Astrocyte (in vitro differentiated cells and primary cell): ENCODE measurements around the gene P3H3. TPM values are rescaled to one million over a fixed set of nuclear protein-coding genes. Genes with fewer than 3 reads are reported as not detected.
A peak's percentile ranks its signal among the peaks of the same experiment; 100 is the strongest.

ENCODE experiments used
- DNase-seq: peaks from one replicate; pipeline ENCODE4 v3.0.0-alpha.2; 2010; ENCODE audit warnings: low read depth
- FAIRE-seq: peaks from 2 replicates; lab custom pipeline; 2011; peaks lifted over from hg19 to GRCh38; lab: Jason Lieb, UNC
- H2AFZ ChIP-seq: 2 replicates; pipeline ENCODE4 v1.6.0; 2012; ENCODE audit warnings: low read depth, low read length, inconsistent platforms
- H3K27ac ChIP-seq: 2 replicates; pipeline ENCODE4 v1.5.1; 2011; ENCODE audit warnings: low read depth, low read length, inconsistent platforms
- H3K27me3 ChIP-seq: 2 replicates; pipeline ENCODE4 v1.6.0; 2011; ENCODE audit warnings: low read length, inconsistent platforms; ENCODE audit not compliant: insufficient read depth
- H3K36me3 ChIP-seq: 2 replicates; pipeline ENCODE4 v1.5.1; 2011; ENCODE audit warnings: low read length, inconsistent platforms; ENCODE audit not compliant: insufficient read depth
- H3K4me1 ChIP-seq: 2 replicates; pipeline ENCODE4 v1.5.1; 2011; ENCODE audit warnings: low read length, inconsistent platforms; ENCODE audit not compliant: insufficient read depth
- H3K4me2 ChIP-seq: 2 replicates; pipeline ENCODE4 v1.6.0; 2012; ENCODE audit warnings: low read length, inconsistent platforms
- H3K4me3 ChIP-seq: 2 replicates; pipeline ENCODE4 v1.5.1; 2011; ENCODE audit warnings: low read depth, mild to moderate bottlenecking, low read length, inconsistent platforms; ENCODE audit not compliant: insufficient read depth
- H3K79me2 ChIP-seq: 2 replicates; pipeline ENCODE4 v1.6.0; 2012; ENCODE audit warnings: mild to moderate bottlenecking, low read length, inconsistent platforms; ENCODE audit not compliant: insufficient read depth
- H3K9ac ChIP-seq: 2 replicates; pipeline ENCODE4 v1.6.0; 2012; ENCODE audit warnings: mild to moderate bottlenecking, low read length, inconsistent platforms
- H3K9me3 ChIP-seq: 2 replicates; pipeline ENCODE4 v1.5.1; 2012; ENCODE audit warnings: low read depth, mild to moderate bottlenecking, low read length, inconsistent platforms; ENCODE audit not compliant: insufficient read depth
- H4K20me1 ChIP-seq: 2 replicates; pipeline ENCODE4 v1.6.0; 2012; ENCODE audit warnings: low read length, inconsistent platforms; ENCODE audit not compliant: insufficient read depth
- H3K27ac Mint-ChIP-seq: one replicate; pipeline ENCODE4 v1.8.0; 2021; ENCODE audit warnings: mild to moderate bottlenecking, mixed read lengths; ENCODE audit not compliant: unreplicated experiment
- H3K27me3 Mint-ChIP-seq: one replicate; pipeline ENCODE4 v1.8.0; 2021; ENCODE audit warnings: low read depth, mixed read lengths; ENCODE audit not compliant: unreplicated experiment
- H3K36me3 Mint-ChIP-seq: one replicate; pipeline ENCODE4 v1.8.0; 2021; ENCODE audit warnings: low read depth, mixed read lengths; ENCODE audit not compliant: unreplicated experiment
- H3K4me1 Mint-ChIP-seq: one replicate; pipeline ENCODE4 v1.8.0; 2021; ENCODE audit warnings: low read depth, mixed read lengths; ENCODE audit not compliant: unreplicated experiment
- H3K4me3 Mint-ChIP-seq: one replicate; pipeline ENCODE4 v1.8.0; 2021; ENCODE audit warnings: mild to moderate bottlenecking, moderate library complexity, mixed read lengths; ENCODE audit not compliant: unreplicated experiment
- H3K9me3 Mint-ChIP-seq: one replicate; pipeline ENCODE4 v1.8.0; 2021; ENCODE audit warnings: mild to moderate bottlenecking, mixed read lengths; ENCODE audit not compliant: unreplicated experiment
- EZH2 ChIP-seq: IDR thresholded peaks from 2 replicates; pipeline ENCODE4 v1.6.1; 2012; ENCODE audit warnings: mild to moderate bottlenecking, low read length, inconsistent platforms; ENCODE audit not compliant: insufficient read depth
- total RNA-seq: library from RNA; stranded (reverse); gene quantifications from 2 replicates; pipeline ENCODE4 v1.2.1, GENCODE V29; 2021
- TF ChIP-seq, protein P1 (sequence below): IDR thresholded peaks from 2 replicates; pipeline ENCODE4 v1.5.1; 2011; ENCODE audit warnings: low read depth, mild to moderate bottlenecking, inconsistent platforms, low read length, moderate library complexity; ENCODE audit not compliant: insufficient read depth

Gene P3H3
- total RNA-seq, 1 donor from 2014 or later, result 101 TPM

DNA sequence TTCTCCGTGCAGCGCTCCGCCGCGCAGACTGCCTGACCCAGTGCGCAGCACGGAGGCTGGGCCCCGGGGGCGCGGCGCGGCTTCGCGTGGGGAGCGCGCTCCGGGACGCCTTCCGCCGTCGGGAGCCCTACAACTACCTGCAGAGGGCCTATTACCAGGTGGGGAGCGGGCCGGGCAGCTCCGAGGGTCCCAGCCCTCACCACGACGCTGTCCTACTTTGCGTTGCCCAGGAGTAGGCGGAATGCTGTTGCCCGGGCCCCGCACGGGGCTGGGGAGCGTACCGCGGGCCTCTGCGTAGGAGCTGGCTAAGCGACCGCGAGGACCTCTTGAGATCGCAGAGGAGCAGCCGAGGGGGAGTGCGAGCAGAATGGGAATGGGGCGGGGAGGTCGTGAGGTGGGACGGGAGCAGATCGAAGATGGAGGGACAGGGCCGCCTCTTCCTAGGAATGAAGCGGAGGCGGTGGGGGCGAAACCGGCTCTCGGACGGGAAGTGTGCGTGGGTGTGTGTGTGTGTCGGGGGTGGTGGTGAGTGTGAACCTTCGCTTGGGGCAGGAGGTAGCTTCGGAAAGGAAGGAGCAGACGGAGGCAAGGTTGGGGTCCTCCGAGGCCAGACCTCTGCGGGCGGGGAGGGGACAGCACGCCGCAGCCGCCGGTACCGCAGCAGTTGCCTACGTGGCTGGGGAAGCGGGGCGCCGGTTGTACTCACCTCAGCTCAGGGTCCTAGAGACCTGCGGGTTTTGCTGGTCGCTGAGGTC lies 751 bp downstream of the P3H3 start:
- Histone ChIP-seq H3K9ac (peak overlapping the region; percentile 96), H2AFZ (peak overlapping the region; percentile 63), H3K36me3 (peaks cover 13% of the 10 kb centered on the region), H3K79me2 (peaks cover 29% of the 10 kb centered on the region), H3K4me1 (peaks cover 19% of the 10 kb centered on the region), H4K20me1 (peaks cover 10% of the 10 kb centered on the region), H3K4me3 (peak overlapping the region; percentile 71), H3K9me3 (no peaks in the 10 kb centered on the region), H3K4me2 (peak overlapping the region; percentile 85), H3K27me3 (no peaks in the 10 kb centered on the region), H3K27ac (peak overlapping the region; percentile 80)
- no peaks in the 10 kb centered on the region for H3K27me3 Mint-ChIP-seq
- H3K27ac Mint-ChIP-seq, result peak overlapping the region; percentile 96
- H3K36me3 Mint-ChIP-seq, result peaks cover 7% of the 10 kb centered on the region
- DNase-seq, result peak; percentile 47
- H3K4me3 Mint-ChIP-seq, result peak overlapping the region; percentile 98
- H3K4me1 Mint-ChIP-seq, result peaks cover 13% of the 10 kb centered on the region
- H3K9me3 Mint-ChIP-seq, result no peaks in the 10 kb centered on the region
- no peak for FAIRE-seq
- TF ChIP-seq EZH2, result no peak
- TF ChIP-seq, protein P1, sequence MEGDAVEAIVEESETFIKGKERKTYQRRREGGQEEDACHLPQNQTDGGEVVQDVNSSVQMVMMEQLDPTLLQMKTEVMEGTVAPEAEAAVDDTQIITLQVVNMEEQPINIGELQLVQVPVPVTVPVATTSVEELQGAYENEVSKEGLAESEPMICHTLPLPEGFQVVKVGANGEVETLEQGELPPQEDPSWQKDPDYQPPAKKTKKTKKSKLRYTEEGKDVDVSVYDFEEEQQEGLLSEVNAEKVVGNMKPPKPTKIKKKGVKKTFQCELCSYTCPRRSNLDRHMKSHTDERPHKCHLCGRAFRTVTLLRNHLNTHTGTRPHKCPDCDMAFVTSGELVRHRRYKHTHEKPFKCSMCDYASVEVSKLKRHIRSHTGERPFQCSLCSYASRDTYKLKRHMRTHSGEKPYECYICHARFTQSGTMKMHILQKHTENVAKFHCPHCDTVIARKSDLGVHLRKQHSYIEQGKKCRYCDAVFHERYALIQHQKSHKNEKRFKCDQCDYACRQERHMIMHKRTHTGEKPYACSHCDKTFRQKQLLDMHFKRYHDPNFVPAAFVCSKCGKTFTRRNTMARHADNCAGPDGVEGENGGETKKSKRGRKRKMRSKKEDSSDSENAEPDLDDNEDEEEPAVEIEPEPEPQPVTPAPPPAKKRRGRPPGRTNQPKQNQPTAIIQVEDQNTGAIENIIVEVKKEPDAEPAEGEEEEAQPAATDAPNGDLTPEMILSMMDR, result no peak

DNA sequence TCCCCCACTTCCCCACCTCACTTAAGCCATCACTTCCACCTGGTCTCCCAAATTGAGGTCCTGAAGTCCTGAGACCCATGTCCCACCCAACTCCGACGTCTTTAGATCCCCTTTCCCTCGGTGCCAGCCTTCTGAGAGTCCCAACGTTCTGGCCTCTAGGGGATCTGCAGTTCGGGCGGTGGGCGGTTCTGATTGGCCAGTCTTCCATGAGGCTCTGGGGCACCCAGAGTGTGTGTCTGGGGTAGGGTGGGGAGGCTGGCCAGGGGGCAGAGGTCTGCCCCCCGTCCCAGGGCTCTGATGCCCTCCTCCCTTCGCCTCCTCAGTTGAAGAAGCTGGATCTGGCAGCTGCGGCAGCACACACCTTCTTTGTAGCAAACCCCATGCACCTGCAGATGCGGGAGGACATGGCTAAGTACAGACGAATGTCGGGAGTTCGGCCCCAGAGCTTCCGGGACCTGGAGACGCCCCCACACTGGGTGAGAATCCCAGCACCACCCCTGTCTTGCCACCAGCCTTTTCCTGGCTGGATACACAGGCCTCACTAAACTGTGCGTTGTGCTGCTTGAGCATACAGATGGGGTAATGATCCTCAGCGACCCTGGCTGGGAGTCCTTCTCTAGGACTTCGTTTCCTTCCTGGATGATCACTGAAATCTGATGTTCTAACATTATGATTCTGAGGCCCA lies 1.5 kb downstream of the P3H3 start:
- FAIRE-seq (no peak), DNase-seq (peak; percentile 31)
- Mint-ChIP-seq H3K36me3 (peaks cover 6% of the 10 kb centered on the region), H3K4me1 (peaks cover 13% of the 10 kb centered on the region), H3K27ac (peak overlapping the region; percentile 96), H3K4me3 (peak overlapping the region; percentile 98), H3K27me3 (no peaks in the 10 kb centered on the region), H3K9me3 (no peaks in the 10 kb centered on the region)
- Histone ChIP-seq H3K79me2 (peaks cover 29% of the 10 kb centered on the region), H3K4me1 (peaks cover 19% of the 10 kb centered on the region), H3K4me2 (peak overlapping the region; percentile 85), H3K27me3 (no peaks in the 10 kb centered on the region), H4K20me1 (peaks cover 10% of the 10 kb centered on the region), H2AFZ (peak overlapping the region; percentile 63), H3K27ac (peak overlapping the region; percentile 80), H3K4me3 (peak overlapping the region; percentile 71), H3K36me3 (peaks cover 17% of the 10 kb centered on the region), H3K9me3 (no peaks in the 10 kb centered on the region), H3K9ac (peak overlapping the region; percentile 96)
- TF ChIP-seq, protein P1, result peak; percentile 12
- TF ChIP-seq EZH2, result no peak
